K562 (cell line): ENCODE data around the gene RTL10. TPM values are rescaled to one million over a fixed set of nuclear protein-coding genes. Genes with fewer than 3 reads are reported as not detected.

Experiments
- NFXL1 ChIP-seq: fragments of 450-650 bp; formaldehyde crosslinking; IDR thresholded peaks from 2 replicates; pipeline ENCODE4 v1.4.0; 2021; ENCODE audit warnings: mild to moderate bottlenecking
- NR1H2 ChIP-seq: sonication (generic); formaldehyde crosslinking; IDR thresholded peaks from 2 replicates; pipeline ENCODE4 v1.4.0; 2020; ENCODE audit warnings: mild to moderate bottlenecking, missing genetic modification reagents
- polyA plus RNA-seq, 8 experiments: library from polyadenylated mRNA; depleted of rRNA in 4 of 8; stranded (reverse) in 5 of 8; unstranded in 3 of 8; fragments of >200 nt; fragmentation: Nextera tagmentation in 2 of 8; fragmentation: Illumina TruSeq in 1 of 8; extraction: Ambion mirVana in 2 of 8; extraction: Trizol in 1 of 8; gene quantifications; 2 replicates each; pipeline versions ENCODE4 v1.2.1 to v1.2.3, GENCODE V29; 2011 to 2014; ENCODE audit warnings: inconsistent platforms in 1 of 8, missing spikeins in 1 of 8
- total RNA-seq, 7 experiments: library from RNA; depleted of rRNA in 6 of 7; stranded (reverse); fragments of >200 nt in 6 of 7; fragmentation: Illumina TruSeq in 2 of 7; extraction: Trizol in 2 of 7; gene quantifications; 2 replicates each; pipeline versions ENCODE4 v1.2.1 to v1.2.3, GENCODE V29; 2011 to 2021; ENCODE audit warnings: low replicate concordance in 1 of 7
- TF ChIP-seq, protein P1 (sequence below), 3 experiments: fragments of 200-800 bp in 1 of 3; fragments of 250-450 bp in 1 of 3; fragments of 450-650 bp in 1 of 3; sonication (Bioruptor Pico) in 1 of 3; sonication (Bioruptor generic) in 1 of 3; formaldehyde crosslinking in 1 of 3; IDR thresholded peaks; 2 replicates each; pipeline versions ENCODE4 v1.6.1 to v1.8.0; 2016 to 2022; ENCODE audit warnings: mild to moderate bottlenecking in 2 of 3, missing genetic modification characterization in 2 of 3, missing compliant biosample characterization in 1 of 3, moderate library complexity in 1 of 3

RTL10 gene
- total and polyA plus RNA-seq, 9 of the 15 experiments (the other 6 are each of a cell fraction or from before 2014, with no cell fraction given) = 19.8 to 75.5 (median 32.5) TPM

DNA sequence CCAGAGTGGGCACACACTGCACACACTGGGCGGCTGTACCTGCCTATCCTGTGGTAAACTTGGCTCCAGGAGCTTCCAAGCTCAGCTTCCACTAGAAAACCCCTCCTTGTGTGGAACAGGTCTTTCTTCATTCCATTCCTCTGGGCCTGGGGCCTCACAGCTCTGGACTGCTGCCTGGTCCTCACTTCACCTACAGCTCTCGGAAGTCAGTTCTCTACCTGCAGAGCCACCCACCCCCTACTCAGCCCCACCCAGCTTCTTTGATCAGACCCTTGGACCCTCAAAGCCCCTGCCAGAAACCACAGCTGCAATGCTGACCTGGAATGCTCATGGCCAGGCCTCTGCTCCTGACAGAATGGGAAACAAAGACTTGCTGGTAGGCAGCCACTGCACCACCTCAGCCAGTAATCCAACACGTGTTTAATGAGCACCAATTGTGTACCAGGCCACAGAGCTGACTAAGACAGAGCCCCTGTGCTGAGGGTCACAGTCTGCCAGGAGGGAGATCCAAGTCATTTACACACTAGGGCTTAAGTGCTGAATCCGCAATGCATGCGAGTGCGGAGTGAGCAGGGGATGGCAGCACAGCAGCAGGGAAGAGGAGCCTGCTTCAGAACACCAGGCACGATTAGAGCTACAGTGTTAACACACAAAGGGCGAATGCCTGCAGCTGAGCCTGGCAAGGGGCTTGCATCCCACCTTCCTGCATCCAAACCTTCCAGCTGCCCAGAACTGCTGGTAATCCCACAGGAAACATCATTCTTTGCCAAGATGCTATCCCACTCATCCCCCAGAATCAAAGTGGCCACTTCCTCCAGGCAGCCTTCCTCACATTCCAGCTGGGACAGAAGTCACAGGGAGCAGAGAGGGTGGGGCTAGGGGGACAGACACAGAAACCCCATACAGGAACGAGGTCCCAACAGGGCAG is 4.6 kb downstream of the RTL10 start (continued):
- TF ChIP-seq, protein P1, sequence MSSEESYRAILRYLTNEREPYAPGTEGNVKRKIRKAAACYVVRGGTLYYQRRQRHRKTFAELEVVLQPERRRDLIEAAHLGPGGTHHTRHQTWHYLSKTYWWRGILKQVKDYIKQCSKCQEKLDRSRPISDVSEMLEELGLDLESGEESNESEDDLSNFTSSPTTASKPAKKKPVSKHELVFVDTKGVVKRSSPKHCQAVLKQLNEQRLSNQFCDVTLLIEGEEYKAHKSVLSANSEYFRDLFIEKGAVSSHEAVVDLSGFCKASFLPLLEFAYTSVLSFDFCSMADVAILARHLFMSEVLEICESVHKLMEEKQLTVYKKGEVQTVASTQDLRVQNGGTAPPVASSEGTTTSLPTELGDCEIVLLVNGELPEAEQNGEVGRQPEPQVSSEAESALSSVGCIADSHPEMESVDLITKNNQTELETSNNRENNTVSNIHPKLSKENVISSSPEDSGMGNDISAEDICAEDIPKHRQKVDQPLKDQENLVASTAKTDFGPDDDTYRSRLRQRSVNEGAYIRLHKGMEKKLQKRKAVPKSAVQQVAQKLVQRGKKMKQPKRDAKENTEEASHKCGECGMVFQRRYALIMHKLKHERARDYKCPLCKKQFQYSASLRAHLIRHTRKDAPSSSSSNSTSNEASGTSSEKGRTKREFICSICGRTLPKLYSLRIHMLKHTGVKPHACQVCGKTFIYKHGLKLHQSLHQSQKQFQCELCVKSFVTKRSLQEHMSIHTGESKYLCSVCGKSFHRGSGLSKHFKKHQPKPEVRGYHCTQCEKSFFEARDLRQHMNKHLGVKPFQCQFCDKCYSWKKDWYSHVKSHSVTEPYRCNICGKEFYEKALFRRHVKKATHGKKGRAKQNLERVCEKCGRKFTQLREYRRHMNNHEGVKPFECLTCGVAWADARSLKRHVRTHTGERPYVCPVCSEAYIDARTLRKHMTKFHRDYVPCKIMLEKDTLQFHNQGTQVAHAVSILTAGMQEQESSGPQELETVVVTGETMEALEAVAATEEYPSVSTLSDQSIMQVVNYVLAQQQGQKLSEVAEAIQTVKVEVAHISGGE (CRISPR knock-in tag; IDR thresholded peaks at IDR 0.05) = no peak
- TF ChIP-seq NFXL1 (CRISPR knock-in tag) (no peak), NR1H2 (CRISPR knock-in tag) (no peak)
